Measurements from ENCODE around the gene BCL7B.
"Not testable (repeated sequence)": the region's sequence is repeated elsewhere in the genome, so short reads cannot be mapped to it uniquely, and the experiment has no call there.

Gene BCL7B

DNA sequence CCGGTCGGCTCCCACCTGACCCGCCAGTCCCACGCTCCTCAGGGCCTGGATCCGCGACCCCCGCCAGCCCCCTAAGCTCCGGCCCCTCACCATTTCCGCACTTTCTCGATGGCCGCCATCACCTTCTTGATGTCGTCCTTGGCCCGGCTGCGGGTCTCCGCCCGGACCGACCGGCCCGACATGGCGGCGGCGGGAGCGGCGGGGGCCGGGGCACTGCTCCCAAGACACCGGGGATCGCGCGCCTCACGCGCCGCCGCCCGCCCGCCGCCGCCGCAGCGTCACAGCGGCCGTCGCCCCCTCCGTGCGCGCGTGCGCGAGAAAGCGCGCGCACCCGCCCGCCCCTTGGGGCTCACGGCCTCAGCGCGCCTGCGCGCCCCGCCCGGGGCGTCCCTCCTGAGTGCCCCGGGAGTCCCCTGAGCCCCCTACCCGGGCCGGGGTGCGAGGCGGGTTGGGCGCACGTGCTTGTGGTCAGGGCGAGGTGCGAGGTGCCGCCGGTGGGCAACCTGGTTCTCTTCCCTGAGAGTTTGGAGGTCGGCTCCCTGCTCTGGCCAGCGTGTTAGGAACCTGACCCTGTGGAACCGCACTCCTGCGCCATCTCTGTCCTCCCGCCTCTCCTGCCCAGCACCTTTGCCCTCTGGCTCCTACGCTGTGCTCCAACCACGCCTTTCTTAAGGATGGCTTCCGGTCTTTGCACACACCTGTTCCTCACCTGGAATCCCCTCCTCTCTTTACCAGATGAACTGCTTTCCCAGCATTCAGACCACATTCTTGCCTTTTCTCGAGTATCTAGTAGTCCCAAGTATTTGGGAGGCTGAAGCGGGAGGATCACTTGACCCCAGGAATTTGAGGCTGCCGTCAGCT is at the start of gene BCL7B:
Gene BCL7B, minus strand, starts transcription at position 294 of the 861 bp plus-strand sequence. Its CDS starts 112 bp downstream, at position 182.
- DNase-seq (ENCODE audit: low read depth in 2 of 2): peak; percentile 52 to 53

DNA sequence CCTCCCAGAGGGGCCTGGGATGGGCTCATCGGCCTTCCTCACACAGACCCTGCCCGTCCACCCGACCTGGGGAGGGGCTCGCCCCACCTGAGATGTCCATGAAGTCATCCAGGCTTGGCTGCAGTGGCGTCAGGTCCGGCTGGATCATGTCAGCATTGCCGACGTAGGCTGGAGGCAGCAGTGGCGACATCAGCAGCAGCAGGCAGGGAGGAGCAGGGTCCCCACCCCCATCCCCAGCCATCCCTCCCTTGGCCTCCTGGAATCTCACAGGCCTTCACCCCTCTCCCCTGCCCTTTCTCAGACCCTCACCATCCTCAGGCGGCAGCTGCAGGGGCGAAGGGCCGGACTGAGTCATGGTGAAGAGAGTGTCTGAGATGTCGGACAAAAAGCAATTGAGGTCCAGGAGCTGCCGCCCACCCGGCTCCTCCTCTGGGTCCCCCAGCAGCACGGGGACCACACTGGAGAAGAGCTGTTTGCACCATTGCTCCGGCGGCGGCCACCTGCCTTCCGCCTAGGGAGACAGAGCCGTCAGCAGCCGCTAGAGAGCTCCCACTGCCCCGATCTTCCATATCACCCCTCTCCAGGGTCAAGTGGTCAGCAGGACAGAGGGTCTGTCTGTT is 48.2 kb upstream of the BCL7B start:
- DNase-seq (ENCODE audit: low read depth in 2 of 2): no peak

DNA sequence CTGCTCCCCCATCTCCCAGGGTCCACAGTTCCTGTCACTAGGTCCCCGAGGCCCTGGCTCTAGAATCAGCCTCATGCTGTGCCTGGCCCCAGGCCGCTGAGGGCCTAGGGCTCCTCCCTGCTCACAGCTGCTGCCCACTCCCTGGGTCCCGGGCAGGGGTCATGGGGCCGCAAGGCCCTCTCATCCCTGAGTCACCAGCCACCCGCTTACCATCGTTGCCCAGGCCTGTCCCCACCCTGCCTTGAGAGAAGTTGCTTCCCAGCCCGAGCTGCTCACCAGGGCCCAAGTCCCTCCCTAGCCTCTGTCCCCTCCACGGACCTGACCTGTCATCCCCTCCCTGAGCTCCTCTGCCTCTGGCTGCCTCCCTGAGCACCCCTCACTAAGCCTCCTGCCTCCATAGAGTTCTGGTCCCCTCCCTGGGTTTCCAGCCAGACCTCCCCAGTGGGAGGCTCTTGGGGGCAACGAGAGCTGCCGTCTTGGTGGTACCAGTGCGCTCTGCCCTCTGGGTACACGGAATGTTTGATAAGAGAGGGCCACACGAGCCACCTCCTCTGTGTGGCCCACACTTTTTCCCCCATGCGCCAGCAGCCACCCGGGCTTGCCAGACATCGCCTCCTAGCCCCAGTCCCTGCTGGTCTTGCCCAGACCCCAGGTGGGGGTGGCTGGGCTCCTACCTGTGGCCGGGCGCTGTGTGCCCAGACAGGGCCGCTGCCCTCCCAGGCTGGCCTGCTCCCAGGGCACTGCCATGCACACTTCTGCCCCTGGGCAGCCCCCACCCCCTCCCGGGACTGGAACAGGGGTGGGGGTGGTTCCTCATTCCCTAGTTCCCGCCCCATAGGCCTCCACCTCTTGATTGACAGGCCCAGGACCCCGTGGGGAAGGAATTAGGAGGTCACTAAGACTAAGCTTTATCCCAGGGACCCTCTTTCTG is 45.5 kb upstream of the BCL7B start:
- DNase-seq (ENCODE audit: low read depth in 2 of 2): no peak

DNA sequence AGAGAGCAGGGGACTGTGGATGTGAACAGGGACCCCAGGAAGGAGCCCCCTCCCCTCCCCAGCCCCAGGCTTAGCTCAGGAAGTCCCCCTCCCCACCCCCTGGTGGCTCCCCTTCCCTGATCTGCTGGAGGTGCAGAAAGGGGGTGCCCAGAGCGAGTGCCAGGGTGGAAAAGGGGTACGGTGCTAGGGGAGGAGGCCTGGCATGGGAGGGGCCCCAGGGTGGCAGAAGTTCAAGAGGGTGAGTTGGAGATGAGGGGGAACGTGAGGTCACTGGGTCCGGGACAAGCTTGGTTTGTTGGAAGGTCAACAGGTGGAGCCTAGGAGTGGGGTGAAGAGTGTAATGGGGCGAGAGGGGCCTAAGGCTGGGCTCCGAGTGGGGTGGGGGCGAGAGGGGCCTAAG is 42.4 kb upstream of the BCL7B start:
- no peak for DNase-seq (ENCODE audit: low read depth in 2 of 2)

DNA sequence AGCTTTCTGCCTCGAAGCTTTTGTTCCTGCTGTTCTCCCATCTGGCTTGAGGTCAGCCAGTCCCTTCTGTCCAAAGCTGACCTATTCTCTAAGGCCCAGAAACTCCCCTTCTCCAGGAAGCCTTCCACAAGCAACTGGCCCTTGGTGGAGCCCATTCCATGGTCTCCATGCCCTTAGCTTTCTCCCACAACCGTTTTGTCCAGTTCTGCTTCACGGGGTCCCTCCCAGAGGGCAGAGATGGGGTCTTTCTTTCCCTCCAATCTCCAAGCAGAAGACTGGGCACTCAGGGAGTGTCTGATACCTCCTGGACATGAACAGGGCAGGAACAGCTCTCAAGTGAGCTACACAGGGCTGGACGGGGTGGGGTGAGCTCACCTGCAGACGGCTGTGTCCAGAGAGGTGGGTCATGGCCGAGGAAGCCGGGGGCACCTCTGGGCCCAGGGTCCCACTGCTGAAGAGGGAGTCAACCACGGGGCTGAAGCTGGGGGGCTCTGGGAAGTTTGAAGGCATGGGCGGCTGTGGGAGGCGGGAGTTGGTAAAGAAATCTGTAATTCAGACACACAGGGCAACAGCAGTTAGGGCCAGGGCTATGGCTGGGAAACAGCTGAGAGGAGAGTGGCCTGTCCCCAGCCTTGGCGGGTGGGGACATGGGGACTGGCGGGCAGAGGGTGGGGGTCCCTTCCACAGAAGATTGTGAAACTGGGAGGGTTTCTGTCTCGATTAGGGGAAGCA is 41.8 kb upstream of the BCL7B start:
- DNase-seq (ENCODE audit: low read depth in 2 of 2): no peak

DNA sequence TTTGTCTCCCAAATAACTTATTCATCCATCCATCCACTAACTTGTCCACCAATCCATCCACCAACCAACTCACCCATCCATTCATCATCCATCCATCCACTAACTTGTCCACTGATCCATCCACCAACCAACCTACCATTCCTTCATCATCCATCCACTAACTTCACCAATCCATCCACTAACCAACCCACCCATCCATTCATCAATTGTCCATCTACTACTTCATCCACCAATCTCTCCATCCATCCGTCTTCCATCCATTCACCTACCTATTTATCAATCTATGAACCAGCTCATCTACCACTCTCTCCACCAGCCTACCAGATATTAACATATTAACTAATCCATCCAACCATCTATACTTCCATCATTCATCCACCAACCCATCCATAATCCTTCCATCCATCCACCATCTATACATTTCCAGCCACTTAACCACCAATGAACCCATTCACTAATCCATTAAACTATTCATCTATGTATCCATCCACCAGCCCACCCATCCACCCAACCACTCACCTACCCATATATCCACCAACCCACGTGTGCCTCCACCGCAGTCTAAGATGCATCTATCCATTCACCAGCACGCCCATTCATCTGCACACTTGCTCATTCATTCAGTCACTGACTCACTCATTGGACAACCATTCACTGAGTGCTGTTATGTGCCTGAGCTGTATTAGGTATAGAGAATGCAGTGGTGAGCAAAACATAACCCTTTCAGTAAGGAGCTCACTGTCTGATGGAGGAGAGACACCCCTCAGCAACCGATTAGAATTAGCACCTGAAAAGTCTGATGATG is 40.7 kb upstream of the BCL7B start:
- no peak for DNase-seq (ENCODE audit: low read depth in 2 of 2)

- DNase-seq (ENCODE audit: low read depth in 2 of 2): no peak
Observed at GRCh38 chr7:73596191-73597065, 38.9 kb upstream of the BCL7B start.

GRCh38 chr7:73595358-73595757 is 37.9 kb upstream of the BCL7B start:
- no peak for DNase-seq (ENCODE audit: low read depth in 2 of 2)

DNA sequence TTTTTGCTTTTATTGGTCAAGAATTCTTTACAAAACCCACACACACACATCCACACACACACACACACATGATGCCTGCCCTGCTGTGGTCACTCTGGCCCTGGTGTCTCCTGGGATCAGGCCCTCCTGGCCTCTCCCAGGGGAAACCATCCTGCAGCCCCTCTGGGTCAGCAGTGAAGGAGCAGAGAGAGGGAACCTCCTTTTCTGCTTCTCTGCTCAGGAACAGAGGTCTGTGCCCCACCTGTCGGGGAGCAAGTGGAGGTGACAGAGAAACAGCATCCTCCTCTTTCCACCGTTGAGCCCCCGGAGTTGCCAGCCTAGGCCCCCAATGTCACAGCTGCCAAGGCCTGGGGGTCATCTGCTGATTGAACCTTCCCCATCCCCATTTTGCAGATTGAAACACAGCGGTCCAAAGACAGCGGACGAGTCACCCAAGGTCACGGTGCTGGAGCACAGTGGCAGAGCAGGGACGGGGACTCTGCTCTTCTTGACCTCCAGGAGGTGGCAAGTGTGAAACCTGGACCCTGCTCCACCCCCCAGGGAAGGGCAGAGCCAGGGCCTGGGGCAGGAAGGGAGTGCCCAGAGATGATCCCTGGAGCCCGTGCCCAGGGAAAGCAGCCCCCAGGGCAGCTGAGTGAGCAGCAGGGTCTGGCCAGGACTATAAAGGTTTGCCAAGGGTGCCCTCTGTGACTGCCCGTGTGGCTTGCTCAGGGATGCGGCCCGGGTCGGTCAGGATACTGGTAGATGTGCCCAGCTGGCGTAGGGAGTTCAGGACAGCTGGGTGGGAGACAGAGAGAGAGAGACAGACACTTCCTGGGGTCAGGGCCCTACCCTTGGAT is 35.9 kb upstream of the BCL7B start:
- DNase-seq (ENCODE audit: low read depth in 2 of 2): no peak

- no peak for DNase-seq (ENCODE audit: low read depth in 2 of 2)
Observed at GRCh38 chr7:73586911-73587310, 29.4 kb upstream of the BCL7B start.

DNA sequence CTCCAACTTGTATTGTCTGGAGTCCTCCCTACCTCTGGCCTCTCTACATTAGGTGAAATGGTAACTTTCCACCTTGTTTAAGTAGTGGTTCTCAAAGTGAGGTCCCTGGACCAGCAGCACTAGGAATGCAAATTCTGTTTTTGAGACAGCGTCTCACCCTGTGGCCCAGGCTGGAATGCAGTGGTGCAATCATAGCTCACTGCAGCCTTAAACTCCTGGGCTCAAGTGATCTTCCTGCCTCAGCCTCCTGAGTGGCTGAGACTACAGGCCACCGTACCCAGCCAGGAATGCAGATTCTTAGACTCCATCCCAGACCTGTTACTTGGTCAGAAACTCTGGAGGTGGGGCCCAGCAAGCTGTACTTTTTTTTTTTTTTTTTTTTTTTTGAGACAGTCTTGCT is 27.7 kb upstream of the BCL7B start:
- no peak for DNase-seq (ENCODE audit: low read depth in 2 of 2)

DNA sequence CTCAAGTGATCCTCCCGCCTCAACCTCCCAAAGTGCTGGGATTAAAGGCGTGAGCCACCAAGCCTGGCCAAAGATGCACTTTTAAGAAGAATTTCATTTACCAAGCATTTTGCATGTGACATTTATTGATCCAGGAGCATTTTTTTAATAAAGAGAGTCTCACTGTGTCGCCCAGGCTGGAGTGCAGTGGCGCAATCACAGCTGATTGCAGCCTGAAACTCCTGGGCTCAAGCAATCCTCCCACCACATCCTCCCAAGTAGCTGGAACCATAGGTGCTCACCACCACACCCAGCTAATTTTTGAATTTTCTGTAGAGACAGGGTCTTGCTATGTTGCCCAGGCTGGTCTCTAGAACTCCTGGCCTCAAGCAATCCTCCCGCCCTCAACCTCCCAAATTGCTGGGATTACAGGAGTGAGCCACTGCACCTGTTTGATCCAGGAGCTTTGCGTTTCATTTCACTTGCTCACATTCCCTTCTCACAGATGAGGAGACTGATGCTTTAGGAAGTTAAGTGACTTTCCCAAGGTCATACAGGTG is 25.2 kb upstream of the BCL7B start:
- DNase-seq (ENCODE audit: low read depth in 2 of 2): no peak

GRCh38 chr7:73581006-73581405 is 23.5 kb upstream of the BCL7B start:
- not testable (repeated sequence) for DNase-seq (ENCODE audit: low read depth in 2 of 2)

DNA sequence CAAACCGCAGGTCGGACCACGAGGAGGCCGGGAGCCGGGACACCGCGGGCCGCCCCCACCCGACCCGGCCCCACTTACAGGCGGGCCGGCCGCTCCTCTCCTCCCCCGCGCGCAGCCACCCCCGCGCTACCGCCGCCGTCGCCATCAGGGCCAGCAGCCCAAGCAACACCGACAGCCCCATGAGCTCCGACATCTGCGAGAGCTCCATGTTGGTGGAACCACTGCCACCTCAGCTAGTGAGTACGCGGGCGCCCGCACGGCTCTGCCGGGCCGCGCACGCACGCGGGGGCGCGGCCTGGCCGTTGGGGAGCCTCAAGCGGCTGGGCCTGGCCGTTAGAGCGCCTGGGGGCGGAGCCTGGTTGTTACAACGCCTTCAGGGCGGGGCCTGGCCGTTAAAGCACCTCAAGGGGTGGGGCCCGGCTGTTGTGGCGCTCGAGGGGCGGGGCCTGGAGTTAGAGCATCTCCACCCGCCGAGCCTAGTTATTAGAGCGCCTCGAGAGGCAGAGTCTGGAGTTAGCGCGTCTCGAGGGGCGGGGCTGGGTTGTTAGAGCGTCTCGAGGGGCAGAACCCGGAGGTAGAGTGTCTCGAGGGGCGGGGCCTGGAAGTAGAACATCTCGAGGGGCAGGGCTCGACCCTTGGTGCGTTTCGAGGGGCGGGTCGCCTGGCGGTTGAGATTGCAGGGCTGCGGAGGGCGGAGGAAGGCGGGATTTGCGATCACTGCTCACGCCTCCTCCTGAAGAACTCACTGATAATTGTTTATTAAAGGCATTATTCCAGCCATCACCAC is 21.0 kb upstream of the BCL7B start, which contains the start of gene TBL2:
Gene TBL2, minus strand, starts transcription at position 238 of the 787 bp plus-strand sequence. Its CDS starts 30 bp downstream, at position 208.
- DNase-seq (ENCODE audit: low read depth in 2 of 2): peak; percentile 96 to 97

- DNase-seq (ENCODE audit: low read depth in 2 of 2): no peak
Observed at GRCh38 chr7:73577627-73578341, 20.3 kb upstream of the BCL7B start.

DNA sequence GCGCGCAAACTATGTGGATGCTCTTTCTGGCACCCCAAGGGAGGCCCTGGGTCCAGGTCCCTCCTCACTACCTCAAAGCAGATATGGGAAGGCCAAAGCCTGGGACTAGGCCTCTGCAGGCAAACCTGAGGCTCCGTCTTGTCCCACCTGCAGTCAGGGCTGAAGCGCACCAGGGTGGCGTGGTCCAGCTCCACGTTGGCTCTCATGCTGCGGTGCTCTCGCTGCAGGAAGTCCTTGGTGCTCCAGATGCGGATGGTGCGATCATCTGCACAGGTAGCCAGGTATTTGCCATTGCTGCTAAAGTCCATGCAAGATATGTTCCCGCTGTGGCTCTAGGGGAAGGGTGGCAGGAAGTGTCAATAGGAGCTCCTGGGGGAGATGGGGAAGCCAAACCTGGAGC is 16.3 kb upstream of the BCL7B start:
- DNase-seq (ENCODE audit: low read depth in 2 of 2): no peak

DNA sequence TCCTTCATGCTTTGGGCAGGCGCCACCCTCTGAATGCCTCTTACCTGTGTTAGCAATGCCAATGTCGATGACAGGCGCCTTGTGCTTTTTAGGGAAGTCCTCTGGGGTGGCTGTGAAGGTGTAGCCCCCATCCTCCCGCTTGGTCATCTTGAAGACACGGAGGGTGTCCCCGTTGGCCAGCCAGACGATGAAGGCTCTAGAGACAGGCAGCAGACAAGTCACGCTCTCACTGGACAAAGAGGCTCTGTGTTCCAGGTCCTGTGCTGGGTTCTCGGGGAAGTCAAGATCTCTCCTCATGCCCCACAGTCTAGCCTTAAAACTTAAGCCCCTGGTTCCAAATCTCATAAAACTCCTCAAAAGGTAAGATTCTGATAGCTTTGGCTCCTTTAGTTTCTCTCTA is 15.8 kb upstream of the BCL7B start:
- DNase-seq (ENCODE audit: low read depth in 2 of 2): no peak

Data from stimulated activated CD8-positive, alpha-beta memory T cell treated with anti-CD3 and anti-CD28 coated beads, Interleukin-7, amount 100 ng/mL, for 1 hour (primary cell).